ENCODE measurements around the gene BRIX1. TPM values are rescaled to one million over a fixed set of nuclear protein-coding genes. Genes with fewer than 3 reads are reported as not detected.
A peak's percentile ranks its signal among the peaks of the same experiment; 100 is the strongest.

The BRIX1 gene
- total RNA-seq (10 to 100 TPM; 10.6 to 43.2 (median 20.2) TPM), polyA plus RNA-seq (10 to 100 TPM; 14.9 to 55.3 (median 20.0) TPM)
- long read RNA-seq, donor 1, transcript BRIX1-201 (10 exons, 1,926 nt), result major isoform, 25 of 25 reads
- long read RNA-seq, donor 1, partial matches to known transcripts, result 0 of 25 reads
- long read RNA-seq, donor 1, other reads (novel, unspliced or antisense), result 0 of 25 reads
- long read RNA-seq, donor 2, transcript BRIX1-201 (10 exons, 1,926 nt), result major isoform, 10 of 11 reads
- long read RNA-seq, donor 2, partial matches to known transcripts, result 0 of 11 reads
- long read RNA-seq, donor 2, other reads (novel, unspliced or antisense), result 0 of 11 reads
- long read RNA-seq, donor 3, transcript BRIX1-201 (10 exons, 1,926 nt), result major isoform, 16 of 16 reads
- long read RNA-seq, donor 3, partial matches to known transcripts, result 0 of 16 reads
- long read RNA-seq, donor 3, other reads (novel, unspliced or antisense), result 0 of 16 reads
- long read RNA-seq, donor 4, transcript BRIX1-201 (10 exons, 1,926 nt), result major isoform, 37 of 41 reads
- long read RNA-seq, donor 4, partial matches to known transcripts, result 0 of 41 reads
- long read RNA-seq, donor 4, other reads (novel, unspliced or antisense), result 4 of 41 reads
- long read RNA-seq, donor 5, transcript BRIX1-201 (10 exons, 1,926 nt), result major isoform, 37 of 37 reads
- long read RNA-seq, donor 5, partial matches to known transcripts, result 0 of 37 reads
- long read RNA-seq, donor 5, other reads (novel, unspliced or antisense), result 0 of 37 reads
- long read RNA-seq, donor 6, transcript BRIX1-201 (10 exons, 1,926 nt), result major isoform, 22 of 23 reads
- long read RNA-seq, donor 6, partial matches to known transcripts, result 1 of 23 reads
- long read RNA-seq, donor 6, other reads (novel, unspliced or antisense), result 0 of 23 reads
- long read RNA-seq, donor 7, transcript BRIX1-201 (10 exons, 1,926 nt), result major isoform, 10 of 16 reads
- long read RNA-seq, donor 7, partial matches to known transcripts, result 6 of 16 reads
- long read RNA-seq, donor 7, other reads (novel, unspliced or antisense), result 0 of 16 reads
- long read RNA-seq, donor 8, transcript BRIX1-201 (10 exons, 1,926 nt), result major isoform, 26 of 27 reads
- long read RNA-seq, donor 8, partial matches to known transcripts, result 0 of 27 reads
- long read RNA-seq, donor 8, other reads (novel, unspliced or antisense), result 0 of 27 reads
- long read RNA-seq, donor 9, transcript BRIX1-201 (10 exons, 1,926 nt), result major isoform, 10 of 16 reads
- long read RNA-seq, donor 9, partial matches to known transcripts, result 5 of 16 reads
- long read RNA-seq, donor 9, other reads (novel, unspliced or antisense), result 0 of 16 reads
- long read RNA-seq, donor 10, transcript BRIX1-201 (10 exons, 1,926 nt), result major isoform, 13 of 13 reads
- long read RNA-seq, donor 10, partial matches to known transcripts, result 0 of 13 reads
- long read RNA-seq, donor 10, other reads (novel, unspliced or antisense), result 0 of 13 reads

DNA sequence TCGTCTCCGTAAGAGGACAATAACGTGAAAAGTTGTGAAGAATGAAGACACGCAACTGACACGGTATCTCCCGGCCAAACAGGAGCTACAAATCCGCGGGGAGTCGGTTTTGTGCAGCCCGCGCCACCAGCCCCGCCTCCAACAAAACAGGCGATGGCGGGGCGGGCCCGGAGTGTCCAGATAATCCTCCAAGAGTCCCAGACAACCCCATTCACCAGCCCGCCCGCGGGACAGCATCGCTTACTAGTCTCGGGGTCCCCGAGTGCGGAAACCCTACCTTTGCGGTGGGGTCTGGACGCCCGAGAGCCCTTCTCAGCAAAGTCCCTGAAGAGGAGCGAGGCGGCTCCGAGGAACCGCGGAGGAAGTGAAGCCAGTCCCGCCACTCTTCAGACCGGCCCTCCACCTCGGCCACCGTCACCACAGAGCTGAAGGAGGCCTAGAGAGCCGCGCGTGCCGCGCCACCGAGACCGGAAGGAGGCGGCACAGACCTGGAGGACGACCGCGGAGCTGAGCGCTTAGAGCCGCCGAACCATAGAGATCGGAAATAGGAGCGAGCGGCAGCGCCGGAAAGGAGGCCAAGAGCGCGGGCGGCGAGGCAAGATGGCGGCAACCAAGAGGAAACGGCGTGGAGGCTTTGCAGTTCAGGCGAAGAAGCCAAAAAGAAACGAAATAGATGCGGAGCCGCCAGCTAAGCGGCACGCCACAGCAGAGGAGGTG is at the start of gene BRIX1, which contains the start of gene RAD1:
Gene BRIX1 (plus strand): TSS at position 573 of the 717 bp plus-strand sequence. CDS start 28 bp downstream, at position 601.
Gene RAD1 (minus strand): TSS at position 366 of the 717 bp plus-strand sequence. CDS start 612 bp downstream, outside the sequence.
- H3K27me3 ChIP-seq, result no peaks in the 10 kb centered on the region
- 0 to 1% (median 0%) methylated on average over 37 to 67 of the region's 67 CpGs for WGBS, 4 donors
- TF ChIP-seq CTCF (IDR thresholded peaks at IDR 0.05) (peak in 1 of 6 experiments; percentile 23), POLR2A (IDR thresholded peaks at IDR 0.05) (peak; percentile 73 to 94)
- no peaks in the 10 kb centered on the region for H3K9me3 ChIP-seq (replicated peaks in 1 of 3)
- peak; percentile 96 to 98 (median 97) for DNase-seq
- intact Hi-C loops (cut with DNase I), result no loop called here
- H3K4me3 ChIP-seq, result peak within 1 kb of the TSS; percentile 75 to 98 (median 87)
- peak within 1 kb of the TSS; percentile 74 to 96 (median 92) for H3K27ac ChIP-seq
- peaks cover 22 to 35% of the 10 kb centered on the region in 2 donors for H3K4me1 ChIP-seq (replicated peaks in 1 of 2)
- peaks cover 0 to 23% of the 10 kb centered on the region in 2 donors for H3K36me3 ChIP-seq (replicated peaks in 1 of 2)

- H3K9me3 ChIP-seq (replicated peaks in 1 of 3), result no peaks in the 10 kb centered on the region
- DNase-seq, result peak in 6 of 7 donors; percentile 15 to 63 (median 38)
- no peaks in the 10 kb centered on the region for H3K27me3 ChIP-seq
- TF ChIP-seq POLR2A (IDR thresholded peaks at IDR 0.05), result no peak
- no peak for TF ChIP-seq CTCF (IDR thresholded peaks at IDR 0.05)
- H3K36me3 ChIP-seq (replicated peaks in 1 of 2), result no peaks in the 10 kb centered on the region
- H3K27ac ChIP-seq, result peak overlapping the region in 1 of 5 donors; percentile 54
- peaks cover 5 to 16% of the 10 kb centered on the region in 2 donors for H3K4me1 ChIP-seq (replicated peaks in 1 of 2)
- H3K4me3 ChIP-seq, result no peak overlapping the region
- intact Hi-C loops (cut with DNase I), result no loop called here
- 47 to 58% (median 52%) methylated on average over 3 of the region's 3 CpGs for WGBS, 4 donors
These were observed 48.5 kb upstream of the BRIX1 start for GRCh38 chr5:34866989-34867471.

- no peak for TF ChIP-seq POLR2A (IDR thresholded peaks at IDR 0.05)
- TF ChIP-seq CTCF (IDR thresholded peaks at IDR 0.05), result no peak
- WGBS, 4 donors, result 86 to 93% (median 91%) methylated on average over 3 of the region's 3 CpGs
- no peaks in the 10 kb centered on the region for H3K27me3 ChIP-seq
These were observed 47.9 kb upstream of the BRIX1 start for GRCh38 chr5:34867660-34868059.

More at GRCh38 chr5:34867660-34868059, 47.9 kb upstream of the BRIX1 start:
- H3K9me3 ChIP-seq (replicated peaks in 1 of 3), result no peaks in the 10 kb centered on the region
- intact Hi-C loops (cut with DNase I), result no loop called here
- no peak overlapping the region for H3K27ac ChIP-seq
- DNase-seq, result no peak
- H3K36me3 ChIP-seq (replicated peaks in 1 of 2), result no peaks in the 10 kb centered on the region
- H3K4me1 ChIP-seq (replicated peaks in 1 of 2), result peaks cover 5 to 16% of the 10 kb centered on the region in 2 donors
- no peak overlapping the region for H3K4me3 ChIP-seq
